Measurements from ENCODE around the gene ZRANB3. TPM values are rescaled to one million over a fixed set of nuclear protein-coding genes. Genes with fewer than 3 reads are reported as not detected.

The ZRANB3 gene
- total and polyA plus RNA-seq, 4 donors: 2.5 to 7.2 (median 4.1) TPM

GRCh38 chr2:135532581-135532980, 1.6 kb upstream of the ZRANB3 start (continued):
- no peak for TF ChIP-seq REST (IDR thresholded peaks at IDR 0.05)

- DNase-seq (ENCODE audit: low spot score): peak; percentile 94
- Histone ChIP-seq H3K4me1 (ENCODE audit: control insufficient read depth in 4 of 4, insufficient read depth in 4 of 4, low read length in 3 of 4) (peaks cover 2 to 14% (median 9%) of the 10 kb centered on the region in 4 donors), H3K27me3 (ENCODE audit: control insufficient read depth in 4 of 4, insufficient read depth in 4 of 4, low read length in 3 of 4) (no peaks in the 10 kb centered on the region), H3K4me3 (ENCODE audit: low read depth in 1 of 3, low read length in 3 of 3) (peak within 1 kb of the TSS; percentile 89 to 100 (median 98)), H3K27ac (ENCODE audit: low read depth in 1 of 2, low read length in 2 of 2) (peak within 1 kb of the TSS; percentile 95 to 98), H3K9me3 (ENCODE audit: control insufficient read depth in 4 of 4, low read length in 3 of 4) (no peaks in the 10 kb centered on the region), H3K36me3 (ENCODE audit: control insufficient read depth in 4 of 4, insufficient read depth in 3 of 4, low read depth in 1 of 4, low read length in 3 of 4) (no peaks in the 10 kb centered on the region), H3K9ac (ENCODE audit: low read depth in 1 of 2, low read length in 2 of 2) (peak within 1 kb of the TSS; percentile 92 to 99)
- TF ChIP-seq REST (IDR thresholded peaks at IDR 0.05): peak; percentile 9
- TF ChIP-seq SP1 (IDR thresholded peaks at IDR 0.05): peak; percentile 90
- no peak for TF ChIP-seq EGR1 (IDR thresholded peaks at IDR 0.05; ENCODE audit: low read depth in 2 of 2)
- TF ChIP-seq FOXA1 (IDR thresholded peaks at IDR 0.05): no peak
- TF ChIP-seq RXRA (IDR thresholded peaks at IDR 0.05): no peak
- no peak for TF ChIP-seq HNF4G (IDR thresholded peaks at IDR 0.05)
- no peak for TF ChIP-seq GABPA (IDR thresholded peaks at IDR 0.05 in 1 of 2, conservative IDR thresholded peaks at IDR 0.05 in 1 of 2)
- peak in 1 of 2 donors; percentile 16 for TF ChIP-seq JUND (IDR thresholded peaks at IDR 0.05)
- peak; percentile 14 to 18 for TF ChIP-seq RAD21 (IDR thresholded peaks at IDR 0.05)
- TF ChIP-seq NR2F2 (IDR thresholded peaks at IDR 0.05): no peak
- no peak for TF ChIP-seq CTCF (IDR thresholded peaks at IDR 0.05; ENCODE audit: low read depth, low read length, missing input control)
- no peak for TF ChIP-seq FOXA2 (IDR thresholded peaks at IDR 0.05)
- no peak for TF ChIP-seq TAF1 (conservative IDR thresholded peaks at IDR 0.05)
- TF ChIP-seq MAX (IDR thresholded peaks at IDR 0.05): no peak
- no peak for TF ChIP-seq HNF4A (conservative IDR thresholded peaks at IDR 0.05)
- no peak for TF ChIP-seq ZBTB33 (IDR thresholded peaks at IDR 0.05)
- no peak for TF ChIP-seq YY1 (IDR thresholded peaks at IDR 0.05)
- TF ChIP-seq ATF3 (IDR thresholded peaks at IDR 0.05): no peak
- WGBS: under 1% methylated on average over 75 of the region's 75 CpGs
Observed at GRCh38 chr2:135531231-135532197, 496 bp upstream of the ZRANB3 start, which contains the start of gene R3HDM1. R3HDM1 (plus strand) TSS chr2:135531484; CDS start chr2:135604846, 73,362 bp downstream.

Measured in liver (tissue), 9 donors.